H54 (cell line): ENCODE results near the gene SNAPC4.

Experiments
- DNase-seq: peaks from one replicate; pipeline ENCODE4 v3.0.0; 2011; ENCODE audit warnings: low spot score, mixed read lengths; ENCODE audit not compliant: insufficient read length
- FAIRE-seq: peaks from 3 replicates; lab custom pipeline; 2011; peaks lifted over from hg19 to GRCh38; lab: Jason Lieb, UNC
- POLR2A ChIP-seq: IDR thresholded peaks from 2 replicates; pipeline ENCODE4 v1.6.1; 2011; ENCODE audit warnings: low read depth, mild to moderate bottlenecking, low read length

The SNAPC4 gene

GRCh38 chr9:136351252-136351800 lies 48.6 kb downstream of the SNAPC4 start:
- DNase-seq (no peak), FAIRE-seq (no peak)
- no peak for TF ChIP-seq POLR2A
